HEK293 (cell line): ENCODE results near the gene INPP5A.
"Not testable (repeated sequence)": the region's sequence is repeated elsewhere in the genome, so short reads cannot be mapped to it uniquely, and the experiment has no call there.

Experiments
- CTCF ChIA-PET: fragments of 350-600 bp; formaldehyde crosslinking; extraction: SDS; loops from one replicate; lab custom pipeline; 2021; ENCODE audit warnings: antibody characterized with exemption; lab: Yijun Ruan, JAX
- POLR2A ChIA-PET: fragments of 300-600 bp; formaldehyde crosslinking; extraction: SDS; loops from one replicate; lab custom pipeline; 2020; ENCODE audit warnings: antibody characterized with exemption, inconsistent platforms; lab: Yijun Ruan, JAX
- H3K27ac ChIP-seq: fragments of 200-500 bp; sonication (Bioruptor generic); 2 replicates; pipeline ENCODE4 v1.5.1; 2014; ENCODE audit warnings: low read depth, low read length, control low read depth, inconsistent platforms; ENCODE audit errors: extremely low read depth
- H3K36me3 ChIP-seq, 2 experiments: fragments of 200-500 bp in 1 of 2; sonication (Bioruptor generic) in 1 of 2; 1 replicate in 1 of 2; 2 replicates in 1 of 2; pipeline ENCODE4 v1.5.1; 2014 to 2017; ENCODE audit warnings: inconsistent platforms in 2 of 2, low read length in 2 of 2; ENCODE audit not compliant: control insufficient read depth in 2 of 2, insufficient read depth in 1 of 2
- H3K4me1 ChIP-seq: fragments of 200-500 bp; sonication (Bioruptor generic); 2 replicates; pipeline ENCODE4 v1.5.1; 2014; ENCODE audit warnings: mild to moderate bottlenecking, low read length, inconsistent platforms; ENCODE audit not compliant: control insufficient read depth, insufficient read depth
- H3K4me3 ChIP-seq: 2 replicates; pipeline ENCODE4 v1.5.1; 2011; ENCODE audit warnings: low read depth, mild to moderate bottlenecking, control low read depth, low read length, moderate library complexity
- H3K9me3 ChIP-seq: fragments of 200-500 bp; sonication (Bioruptor generic); 2 replicates; pipeline ENCODE4 v1.5.1; 2014; ENCODE audit warnings: low read depth, low read length, inconsistent platforms; ENCODE audit not compliant: control insufficient read depth, insufficient read depth
- FEZF1 ChIP-seq: fragments of 450-650 bp; formaldehyde crosslinking; IDR thresholded peaks from 2 replicates; pipeline ENCODE4 v1.5.1; 2016; ENCODE audit warnings: missing biosample characterization, missing genetic modification characterization
- GLIS1 ChIP-seq: fragments of 450-650 bp; formaldehyde crosslinking; IDR thresholded peaks from 2 replicates; pipeline ENCODE4 v1.5.1; 2016; ENCODE audit warnings: missing biosample characterization, missing genetic modification characterization
- KLF1 ChIP-seq: fragments of 450-650 bp; formaldehyde crosslinking; IDR thresholded peaks from 2 replicates; pipeline ENCODE4 v1.5.1; 2016; ENCODE audit warnings: missing biosample characterization, missing genetic modification characterization
- KLF9 ChIP-seq: fragments of 450-650 bp; formaldehyde crosslinking; IDR thresholded peaks from 2 replicates; pipeline ENCODE4 v1.5.1; 2016; ENCODE audit warnings: missing biosample characterization, missing genetic modification characterization, low read depth
- MEIS1 ChIP-seq: sonication (generic); formaldehyde crosslinking; IDR thresholded peaks from 2 replicates; pipeline ENCODE4 v1.8.1; 2022; ENCODE audit warnings: missing genetic modification reagents, mild to moderate bottlenecking, borderline replicate concordance
- MYNN ChIP-seq: fragments of 450-650 bp; formaldehyde crosslinking; IDR thresholded peaks from 2 replicates; pipeline ENCODE4 v1.5.1; 2016; ENCODE audit warnings: missing biosample characterization, missing genetic modification characterization, borderline replicate concordance
- OSR2 ChIP-seq: fragments of 450-650 bp; formaldehyde crosslinking; IDR thresholded peaks from 2 replicates; pipeline ENCODE4 v1.5.1; 2016; ENCODE audit warnings: missing biosample characterization, missing genetic modification characterization
- PRDM4 ChIP-seq: fragments of 450-650 bp; formaldehyde crosslinking; IDR thresholded peaks from 2 replicates; pipeline ENCODE4 v1.5.1; 2017; ENCODE audit warnings: missing biosample characterization, missing genetic modification characterization
- TSHZ1 ChIP-seq: fragments of 450-650 bp; formaldehyde crosslinking; IDR thresholded peaks from 2 replicates; pipeline ENCODE4 v1.5.1; 2016; ENCODE audit warnings: missing biosample characterization, missing genetic modification characterization, borderline replicate concordance
- ZBTB10 ChIP-seq: fragments of 450-650 bp; formaldehyde crosslinking; IDR thresholded peaks from 2 replicates; pipeline ENCODE4 v1.5.1; 2016; ENCODE audit warnings: missing biosample characterization, missing genetic modification characterization
- ZBTB20 ChIP-seq: fragments of 450-650 bp; formaldehyde crosslinking; IDR thresholded peaks from 2 replicates; pipeline ENCODE4 v1.5.1; 2016; ENCODE audit warnings: missing biosample characterization, missing genetic modification characterization
- ZBTB26 ChIP-seq: fragments of 450-650 bp; formaldehyde crosslinking; optimal IDR thresholded peaks from 2 replicates; pipeline ENCODE3; 2016; ENCODE audit warnings: missing biosample characterization, mild to moderate bottlenecking, missing genetic modification characterization
- ZFP3 ChIP-seq: fragments of 450-650 bp; formaldehyde crosslinking; IDR thresholded peaks from 2 replicates; pipeline ENCODE4 v1.5.1; 2016; ENCODE audit warnings: low read depth, missing biosample characterization, missing genetic modification characterization
- ZNF140 ChIP-seq: fragments of 450-650 bp; formaldehyde crosslinking; IDR thresholded peaks from 2 replicates; pipeline ENCODE4 v1.5.1; 2016; ENCODE audit warnings: missing biosample characterization, missing genetic modification characterization
- ZNF16 ChIP-seq: fragments of 450-650 bp; formaldehyde crosslinking; IDR thresholded peaks from 2 replicates; pipeline ENCODE4 v1.5.1; 2016; ENCODE audit warnings: low read depth, missing biosample characterization, missing genetic modification characterization
- ZNF341 ChIP-seq: fragments of 450-650 bp; formaldehyde crosslinking; IDR thresholded peaks from 2 replicates; pipeline ENCODE4; 2016; ENCODE audit warnings: low read depth, missing biosample characterization, missing genetic modification characterization
- ZNF394 ChIP-seq: fragments of 450-650 bp; formaldehyde crosslinking; IDR thresholded peaks from 2 replicates; pipeline ENCODE4 v1.5.1; 2016; ENCODE audit warnings: missing biosample characterization, missing genetic modification characterization, mild to moderate bottlenecking, moderate library complexity, borderline replicate concordance
- ZNF404 ChIP-seq: fragments of 450-650 bp; formaldehyde crosslinking; IDR thresholded peaks from 2 replicates; pipeline ENCODE4 v1.5.1; 2017; ENCODE audit warnings: missing biosample characterization, missing genetic modification characterization
- ZNF596 ChIP-seq: fragments of 450-650 bp; IDR thresholded peaks from 2 replicates; pipeline ENCODE4 v1.5.0; 2018; ENCODE audit warnings: missing biosample characterization, mild to moderate bottlenecking, missing genetic modification characterization, moderate library complexity
- ZNF664 ChIP-seq: fragments of 450-650 bp; formaldehyde crosslinking; IDR thresholded peaks from 2 replicates; pipeline ENCODE4 v1.5.1; 2016; ENCODE audit warnings: missing biosample characterization, missing genetic modification characterization

Gene INPP5A

GRCh38 chr10:132572545-132572937, 35.0 kb downstream of the INPP5A start (continued):
- TF ChIP-seq ZNF140 (no peak), ZBTB20 (peak; percentile 62; the same call in 1 of the 2 replicates), ZBTB26 (tag by site-specific recombination) (peak; percentile 5), FEZF1 (tag by site-specific recombination) (peak; percentile 17; the same call in 1 of the 2 replicates), PRDM4 (no peak)
- TF ChIP-seq, all 188 proteins: peak for 7

GRCh38 chr10:132572946-132573345, 35.4 kb downstream of the INPP5A start:
- peak; percentile 19; the same call in 1 of the 2 replicates for TF ChIP-seq ZBTB10 (tag by site-specific recombination)
- POLR2A ChIA-PET, CTCF ChIA-PET, H3K9me3 ChIP-seq, H3K4me3 ChIP-seq, H3K36me3 ChIP-seq, H3K27ac ChIP-seq: not testable (repeated sequence)
- peaks cover 13% of the 10 kb centered on the region for H3K4me1 ChIP-seq

GRCh38 chr10:132574288-132574687, 36.7 kb downstream of the INPP5A start:
- ChIA-PET POLR2A (interaction anchor here (0.7 kb wide), 1 partner anchor 1279 kb away, joined by 4 read pairs; no protein-coding TSS in a partner anchor), CTCF (no interaction called here)
- Histone ChIP-seq H3K4me1 (peaks cover 13% of the 10 kb centered on the region), H3K36me3 (no peaks in the 10 kb centered on the region), H3K4me3 (no peak overlapping the region), H3K27ac (no peak overlapping the region), H3K9me3 (no peaks in the 10 kb centered on the region)
- TF ChIP-seq ZNF664 (tag by site-specific recombination) (peak; percentile 83), MEIS1 (CRISPR knock-in tag) (no peak)

GRCh38 chr10:132574783-132575319, 37.3 kb downstream of the INPP5A start:
- ChIA-PET CTCF (interaction anchor here (0.6 kb wide), 2 partner anchors 79 to 153 kb away, joined by 3 to 4 read pairs; no protein-coding TSS in a partner anchor), POLR2A (interaction anchor here (0.7 kb wide), 1 partner anchor 1279 kb away, joined by 4 read pairs; no protein-coding TSS in a partner anchor)
- no peak overlapping the region for H3K4me3 ChIP-seq
- H3K36me3 ChIP-seq, result no peaks in the 10 kb centered on the region
- no peak for TF ChIP-seq ZNF16 (tag by site-specific recombination)
- no peak for TF ChIP-seq KLF1 (tag by site-specific recombination)
- no peak for TF ChIP-seq ZNF404 (tag by site-specific recombination)
- TF ChIP-seq ZNF394, result peak; percentile 85
- no peak for TF ChIP-seq MYNN
- TF ChIP-seq GLIS1 (tag by site-specific recombination), result peak; percentile 63
- no peak for TF ChIP-seq ZNF596 (tag by site-specific recombination)
- TF ChIP-seq TSHZ1 (tag by site-specific recombination), result no peak
- peak; percentile 74 for TF ChIP-seq OSR2 (tag by site-specific recombination)
- no peak for TF ChIP-seq KLF9
- TF ChIP-seq ZFP3 (tag by site-specific recombination), result no peak
- TF ChIP-seq ZNF341 (tag by site-specific recombination), result peak; percentile 46
- peaks cover 13% of the 10 kb centered on the region for H3K4me1 ChIP-seq
- no peaks in the 10 kb centered on the region for H3K9me3 ChIP-seq
- peak overlapping the region; percentile 57; the same call in 1 of the 2 replicates for H3K27ac ChIP-seq
